GM12878 (cell line): Measurements from ENCODE around the gene BCAR3. TPM values are rescaled to one million over a fixed set of nuclear protein-coding genes. Genes with fewer than 3 reads are reported as not detected.
A peak's percentile ranks its signal among the peaks of the same experiment; 100 is the strongest.

ENCODE experiments used
- ASH2L ChIP-seq: fragments of 300-600, 200-600 bp; sonication (generic); IDR thresholded peaks from 2 replicates; pipeline ENCODE4 v1.6.1; 2017; ENCODE audit warnings: low read depth, mild to moderate bottlenecking, borderline replicate concordance
- BMI1 ChIP-seq: fragments of 450-650 bp; IDR thresholded peaks from 2 replicates; pipeline ENCODE4 v1.6.1; 2016; ENCODE audit warnings: mild to moderate bottlenecking, moderate library complexity, borderline replicate concordance
- CTCF ChIP-seq, 3 experiments: IDR thresholded peaks in 2 of 3; conservative IDR thresholded peaks in 1 of 3; 2 replicates each; pipeline ENCODE4 v1.5.1; 2011; ENCODE audit warnings: low read depth in 3 of 3, low read length in 3 of 3, mild to moderate bottlenecking in 3 of 3, control low read depth in 2 of 3, moderate library complexity in 2 of 3, inconsistent platforms in 1 of 3, mixed read lengths in 1 of 3; ENCODE audit not compliant: control insufficient read depth in 2 of 3, insufficient read depth in 1 of 3; ENCODE audit errors: extremely low read depth in 1 of 3
- FOXK2 ChIP-seq: fragments of 450-650 bp; IDR thresholded peaks from 2 replicates; pipeline ENCODE4 v1.6.1; 2017; ENCODE audit warnings: mild to moderate bottlenecking, moderate library complexity
- GATAD2B ChIP-seq: fragments of 450-650 bp; conservative IDR thresholded peaks from 2 replicates; pipeline ENCODE4 v1.6.1; 2017; ENCODE audit warnings: low read depth, mild to moderate bottlenecking, moderate library complexity
- IKZF1 ChIP-seq: fragments of 450-650 bp; conservative IDR thresholded peaks from 2 replicates; pipeline ENCODE4 v1.6.1; 2017; ENCODE audit warnings: antibody characterized with exemption, mild to moderate bottlenecking
- IKZF2 ChIP-seq, 2 experiments: fragments of 450-650 bp; IDR thresholded peaks; 2 replicates each; pipeline ENCODE4 v1.6.1; 2017; ENCODE audit warnings: mild to moderate bottlenecking in 2 of 2, moderate library complexity in 2 of 2
- MLLT1 ChIP-seq: fragments of 450-650 bp; IDR thresholded peaks from 2 replicates; pipeline ENCODE4 v1.6.1; 2016; ENCODE audit warnings: mild to moderate bottlenecking
- MTA3 ChIP-seq: IDR thresholded peaks from 2 replicates; pipeline ENCODE4 v1.6.1; 2012; ENCODE audit warnings: low read length, inconsistent platforms, borderline replicate concordance
- NBN ChIP-seq: fragments of 450-650 bp; IDR thresholded peaks from 2 replicates; pipeline ENCODE4 v1.6.1; 2016
- RBBP5 ChIP-seq: fragments of 200-600 bp; sonication (generic); conservative IDR thresholded peaks from 2 replicates; pipeline ENCODE4 v1.6.1; 2016
- SIN3A ChIP-seq: IDR thresholded peaks from 2 replicates; pipeline ENCODE4 v1.6.1; 2012; ENCODE audit warnings: low read depth, low read length, improper control_type of control experiment
- SMAD5 ChIP-seq: IDR thresholded peaks from 2 replicates; pipeline ENCODE4 v1.6.1; 2016; ENCODE audit warnings: antibody characterized with exemption, low read depth
- SUPT20H ChIP-seq: IDR thresholded peaks from 2 replicates; pipeline ENCODE4 v1.6.1; 2011; ENCODE audit warnings: low read depth, mild to moderate bottlenecking, low read length, moderate library complexity, borderline replicate concordance; ENCODE audit not compliant: control insufficient read depth
- TCF12 ChIP-seq: IDR thresholded peaks from 2 replicates; pipeline ENCODE4 v1.6.1; 2011; ENCODE audit warnings: low read depth, mild to moderate bottlenecking, low read length
- TCF3 ChIP-seq: IDR thresholded peaks from 2 replicates; pipeline ENCODE4 v1.6.1; 2012; ENCODE audit warnings: low read depth, mild to moderate bottlenecking, low read length, borderline replicate concordance; ENCODE audit not compliant: insufficient read depth
- TCF7 ChIP-seq: IDR thresholded peaks from 2 replicates; pipeline ENCODE4 v1.6.1; 2014; ENCODE audit warnings: antibody characterized with exemption, borderline replicate concordance
- ZNF274 ChIP-seq: IDR thresholded peaks from one replicate; pipeline ENCODE4 v1.8.0; 2011; ENCODE audit not compliant: insufficient read length, insufficient read depth
- ZNF622 ChIP-seq: fragments of 450-650 bp; IDR thresholded peaks from 2 replicates; pipeline ENCODE4 v1.6.1; 2017; ENCODE audit warnings: mild to moderate bottlenecking, inconsistent platforms
- ZZZ3 ChIP-seq: IDR thresholded peaks from 2 replicates; pipeline ENCODE4 v1.6.1; 2011; ENCODE audit warnings: low read depth; ENCODE audit not compliant: control insufficient read depth, insufficient read length
- polyA plus RNA-seq, 11 experiments: library from polyadenylated mRNA; depleted of rRNA in 4 of 11; unstranded in 6 of 11; stranded (reverse) in 5 of 11; fragments of >200 nt; fragmentation: Nextera tagmentation in 4 of 11; fragmentation: Illumina TruSeq in 1 of 11; extraction: Ambion mirVana in 4 of 11; extraction: Trizol in 1 of 11; gene quantifications; 1 replicate in 1 of 11; 2 replicates in 10 of 11; pipeline versions ENCODE4 v1.2.1 to v1.2.3, GENCODE V29; 2011 to 2016; ENCODE audit warnings: inconsistent platforms in 2 of 11, missing spikeins in 2 of 11, low read depth in 1 of 11
- total RNA-seq, 4 experiments: library from RNA; depleted of rRNA in 3 of 4; stranded (reverse); fragments of >200 nt in 3 of 4; fragmentation: Illumina TruSeq in 1 of 4; extraction: Trizol in 1 of 4; gene quantifications; 2 replicates each; pipeline versions ENCODE4 v1.2.1 to v1.2.3, GENCODE V29; 2013 to 2021
- TF ChIP-seq, protein P1 (sequence below): fragments of 450-650 bp; IDR thresholded peaks from 2 replicates; pipeline ENCODE4 v1.6.1; 2017; ENCODE audit warnings: low read depth, mild to moderate bottlenecking, moderate library complexity
- TF ChIP-seq, protein P2 (sequence below): fragments of 450-650 bp; formaldehyde crosslinking; IDR thresholded peaks from 2 replicates; pipeline ENCODE4 v1.5.0; 2022; ENCODE audit warnings: mild to moderate bottlenecking, missing genetic modification characterization

The BCAR3 gene
- total and polyA plus RNA-seq, 10 of the 15 experiments (the other 5 are each of a cell fraction or from before 2014, with no cell fraction given) = 1.3 to 6.6 (median 1.8) TPM

GRCh38 chr1:93680420-93681100 lies 1.1 kb downstream of the BCAR3 start (continued):
- TF ChIP-seq, protein P1, sequence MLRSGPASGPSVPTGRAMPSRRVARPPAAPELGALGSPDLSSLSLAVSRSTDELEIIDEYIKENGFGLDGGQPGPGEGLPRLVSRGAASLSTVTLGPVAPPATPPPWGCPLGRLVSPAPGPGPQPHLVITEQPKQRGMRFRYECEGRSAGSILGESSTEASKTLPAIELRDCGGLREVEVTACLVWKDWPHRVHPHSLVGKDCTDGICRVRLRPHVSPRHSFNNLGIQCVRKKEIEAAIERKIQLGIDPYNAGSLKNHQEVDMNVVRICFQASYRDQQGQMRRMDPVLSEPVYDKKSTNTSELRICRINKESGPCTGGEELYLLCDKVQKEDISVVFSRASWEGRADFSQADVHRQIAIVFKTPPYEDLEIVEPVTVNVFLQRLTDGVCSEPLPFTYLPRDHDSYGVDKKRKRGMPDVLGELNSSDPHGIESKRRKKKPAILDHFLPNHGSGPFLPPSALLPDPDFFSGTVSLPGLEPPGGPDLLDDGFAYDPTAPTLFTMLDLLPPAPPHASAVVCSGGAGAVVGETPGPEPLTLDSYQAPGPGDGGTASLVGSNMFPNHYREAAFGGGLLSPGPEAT = no peak
- TF ChIP-seq MTA3 (no peak), ZNF622 (no peak), ZZZ3 (no peak), MLLT1 (0 out of 2 replicates have a peak, but pooled peaks have one; percentile 42), ZNF274 (no peak), BMI1 (no peak), SUPT20H (no peak), NBN (0 out of 2 replicates have a peak, but pooled peaks have one; percentile 30), ASH2L (no peak), CTCF (IDR thresholded peaks at IDR 0.05 in 2 of 3, conservative IDR thresholded peaks at IDR 0.05 in 1 of 3; ENCODE audit: control insufficient read depth in 2 of 3, extremely low read depth in 1 of 3, insufficient read depth in 1 of 3, low read depth in 3 of 3, low read length in 3 of 3) (peak; percentile 46 to 66 (median 52); a peak in 5 of 6 replicates), IKZF2 (IDR thresholded peaks at IDR 0.05) (peak in 1 of 2 experiments; percentile 20; a peak in 2 of 4 replicates), TCF12 (no peak), TCF7 (no peak), TCF3 (no peak), SMAD5 (no peak), FOXK2 (no peak), IKZF1 (peak; percentile 28; the same call in 1 of the 2 replicates), GATAD2B (0 out of 2 replicates have a peak, but pooled peaks have one; percentile 18), RBBP5 (no peak), SIN3A (no peak)
- TF ChIP-seq, protein P2, sequence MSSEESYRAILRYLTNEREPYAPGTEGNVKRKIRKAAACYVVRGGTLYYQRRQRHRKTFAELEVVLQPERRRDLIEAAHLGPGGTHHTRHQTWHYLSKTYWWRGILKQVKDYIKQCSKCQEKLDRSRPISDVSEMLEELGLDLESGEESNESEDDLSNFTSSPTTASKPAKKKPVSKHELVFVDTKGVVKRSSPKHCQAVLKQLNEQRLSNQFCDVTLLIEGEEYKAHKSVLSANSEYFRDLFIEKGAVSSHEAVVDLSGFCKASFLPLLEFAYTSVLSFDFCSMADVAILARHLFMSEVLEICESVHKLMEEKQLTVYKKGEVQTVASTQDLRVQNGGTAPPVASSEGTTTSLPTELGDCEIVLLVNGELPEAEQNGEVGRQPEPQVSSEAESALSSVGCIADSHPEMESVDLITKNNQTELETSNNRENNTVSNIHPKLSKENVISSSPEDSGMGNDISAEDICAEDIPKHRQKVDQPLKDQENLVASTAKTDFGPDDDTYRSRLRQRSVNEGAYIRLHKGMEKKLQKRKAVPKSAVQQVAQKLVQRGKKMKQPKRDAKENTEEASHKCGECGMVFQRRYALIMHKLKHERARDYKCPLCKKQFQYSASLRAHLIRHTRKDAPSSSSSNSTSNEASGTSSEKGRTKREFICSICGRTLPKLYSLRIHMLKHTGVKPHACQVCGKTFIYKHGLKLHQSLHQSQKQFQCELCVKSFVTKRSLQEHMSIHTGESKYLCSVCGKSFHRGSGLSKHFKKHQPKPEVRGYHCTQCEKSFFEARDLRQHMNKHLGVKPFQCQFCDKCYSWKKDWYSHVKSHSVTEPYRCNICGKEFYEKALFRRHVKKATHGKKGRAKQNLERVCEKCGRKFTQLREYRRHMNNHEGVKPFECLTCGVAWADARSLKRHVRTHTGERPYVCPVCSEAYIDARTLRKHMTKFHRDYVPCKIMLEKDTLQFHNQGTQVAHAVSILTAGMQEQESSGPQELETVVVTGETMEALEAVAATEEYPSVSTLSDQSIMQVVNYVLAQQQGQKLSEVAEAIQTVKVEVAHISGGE (CRISPR knock-in tag) = no peak
